GM19397 (cell line): Measurements from ENCODE around the gene CRKL.
"Not testable (repeated sequence)": the region's sequence is repeated elsewhere in the genome, so short reads cannot be mapped to it uniquely, and the experiment has no call there.

Experiments used
- ATAC-seq: cut with Tn5 transposase; IDR thresholded peaks from one replicate; pipeline ENCODE4 v1.9.1; 2021; ENCODE audit warnings: mild to moderate bottlenecking, moderate library complexity; ENCODE audit not compliant: unreplicated experiment

CRKL gene

GRCh38 chr22:20965888-20966855, 49.0 kb downstream of the CRKL start:
- ATAC-seq, result no peak

DNA sequence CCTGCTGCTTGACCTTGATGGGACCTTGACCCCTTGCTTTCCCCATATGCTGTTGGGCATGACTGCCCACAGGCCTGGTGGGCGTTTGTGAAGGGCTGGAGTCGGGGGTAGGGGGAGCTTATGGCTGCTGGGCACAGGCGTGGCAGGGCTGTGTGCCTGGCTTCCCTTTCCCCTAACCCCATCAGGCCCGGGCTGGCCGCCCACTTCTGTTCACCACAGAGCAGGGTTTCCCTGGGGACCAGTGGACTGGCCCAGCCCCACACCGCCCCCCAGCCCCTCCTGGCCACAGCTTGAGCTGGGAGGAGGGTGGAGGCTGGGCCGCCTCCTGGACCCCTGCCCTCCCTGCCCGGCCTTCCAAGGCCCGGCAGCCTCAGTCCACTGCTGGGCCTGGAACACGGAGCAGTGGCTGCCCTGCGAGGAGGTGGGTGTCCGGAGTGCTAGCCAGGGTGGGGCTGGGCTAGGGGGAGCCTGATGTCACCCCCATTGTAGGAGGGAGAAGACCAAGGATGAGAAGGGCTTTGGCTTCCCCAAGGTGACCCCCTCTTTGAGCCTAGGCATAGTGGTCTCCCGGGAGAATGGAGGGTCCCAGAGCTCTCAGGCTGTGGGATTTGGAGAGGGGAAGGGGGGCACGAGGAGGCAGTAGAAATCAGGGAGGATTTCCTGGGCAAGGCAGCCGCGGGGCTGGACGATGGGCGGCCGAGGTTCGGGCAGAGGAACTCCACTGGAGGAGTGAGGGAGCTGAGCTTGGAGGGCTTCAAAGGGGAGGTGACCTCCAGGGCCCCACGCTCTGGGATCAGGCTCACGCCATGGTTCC, 49.9 kb downstream of the CRKL start, which contains the start of gene AIFM3:
Gene AIFM3 (plus strand): TSS at position 373 of the 814 bp plus-strand sequence. CDS start 690 bp downstream, outside the sequence.
- ATAC-seq, result no peak

DNA sequence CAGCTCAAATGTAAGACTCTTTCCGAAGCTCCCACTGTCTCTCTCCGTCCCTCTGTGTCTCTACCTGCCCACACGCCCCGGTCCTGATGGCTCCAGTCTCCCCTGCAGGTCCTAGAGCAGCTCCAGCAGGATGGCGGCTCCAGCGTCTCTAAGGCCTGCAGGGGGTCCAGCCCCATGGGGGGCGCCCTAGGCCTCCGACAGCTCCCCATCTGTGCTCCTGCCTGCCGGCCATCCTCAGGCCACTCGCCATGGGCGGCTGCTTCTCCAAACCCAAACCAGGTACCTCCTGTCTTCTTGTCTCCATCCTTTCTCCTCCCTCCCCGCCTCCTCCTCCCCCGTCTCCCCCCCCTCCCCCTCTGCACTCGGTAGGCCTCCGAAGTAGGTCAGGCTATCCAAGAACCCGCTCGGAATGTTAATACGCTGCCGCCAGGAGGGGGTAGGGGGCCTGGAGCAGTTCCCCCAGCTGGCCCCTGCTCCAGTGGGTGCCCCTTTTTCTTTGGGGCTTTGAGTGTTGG, 50.5 kb downstream of the CRKL start:
- ATAC-seq, result no peak

- ATAC-seq, result no peak
Measured at GRCh38 chr22:20968281-20968977, 51.2 kb downstream of the CRKL start.

DNA sequence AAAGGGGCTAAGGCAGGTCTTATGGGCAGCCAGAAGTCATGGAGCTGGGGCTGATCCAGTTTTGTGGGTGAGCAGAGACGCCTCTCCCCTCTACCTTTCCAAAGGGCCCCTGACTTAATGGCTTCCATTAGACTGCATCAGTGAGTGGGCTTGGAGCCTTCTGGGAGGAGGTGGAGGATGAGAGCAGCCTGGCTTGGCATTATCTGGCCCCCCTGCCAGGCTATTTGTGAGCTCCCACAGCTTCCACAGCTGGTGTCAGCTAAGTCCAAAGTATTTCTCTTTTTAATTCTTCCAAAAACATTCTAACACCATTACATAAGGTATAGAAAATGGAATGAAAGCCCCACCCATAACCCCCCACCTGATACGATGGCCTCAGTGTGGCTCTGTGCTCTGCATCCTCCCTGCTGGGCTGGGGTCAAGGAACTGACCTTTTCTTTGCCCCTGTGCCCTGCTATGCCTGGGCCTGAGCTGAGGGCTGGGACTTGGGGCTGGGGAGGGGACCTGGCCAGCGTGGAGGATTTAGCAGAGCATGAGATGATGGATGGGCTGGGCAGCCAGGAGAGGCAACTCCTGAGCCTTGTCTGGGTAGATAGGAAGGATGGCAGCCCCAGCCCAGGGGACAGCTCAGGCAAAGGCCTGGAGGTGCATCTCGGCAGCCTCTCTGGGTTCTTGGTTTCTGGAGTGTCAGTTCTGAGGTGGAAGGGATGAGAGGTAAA, 53.9 kb downstream of the CRKL start:
- no peak for ATAC-seq

DNA sequence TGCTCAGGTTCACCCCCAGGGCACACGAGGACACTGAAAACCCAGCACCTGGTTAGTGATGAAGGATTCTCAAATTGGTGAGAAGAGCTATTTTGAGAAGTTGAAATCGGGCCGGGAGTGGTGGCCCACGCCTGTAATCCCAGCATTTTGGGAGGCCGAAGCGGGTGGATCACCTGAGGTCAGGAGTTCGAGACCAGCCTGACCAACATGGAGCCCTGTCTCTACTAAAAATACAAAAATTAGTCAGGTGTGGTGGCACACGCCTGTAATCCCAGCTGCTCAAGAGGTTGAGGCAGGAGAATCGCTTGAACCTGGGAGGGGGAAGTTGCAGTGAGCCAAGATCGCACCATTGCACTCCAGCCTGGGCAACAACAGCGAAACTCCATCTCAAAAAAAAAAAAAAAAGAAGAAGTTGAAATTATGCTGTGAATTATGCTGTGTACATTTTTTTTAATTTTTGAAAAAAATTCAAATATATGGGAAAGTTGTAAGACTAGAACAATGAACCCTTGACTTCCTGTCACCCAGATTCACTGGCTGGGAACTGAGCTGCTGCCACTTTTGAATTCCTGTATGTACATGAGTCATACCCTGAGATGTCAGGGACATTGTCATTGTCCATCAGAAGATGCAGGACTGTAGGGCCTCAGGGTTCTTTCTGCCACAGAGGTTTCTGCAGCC, 54.9 kb downstream of the CRKL start:
- ATAC-seq, result not testable (repeated sequence)

DNA sequence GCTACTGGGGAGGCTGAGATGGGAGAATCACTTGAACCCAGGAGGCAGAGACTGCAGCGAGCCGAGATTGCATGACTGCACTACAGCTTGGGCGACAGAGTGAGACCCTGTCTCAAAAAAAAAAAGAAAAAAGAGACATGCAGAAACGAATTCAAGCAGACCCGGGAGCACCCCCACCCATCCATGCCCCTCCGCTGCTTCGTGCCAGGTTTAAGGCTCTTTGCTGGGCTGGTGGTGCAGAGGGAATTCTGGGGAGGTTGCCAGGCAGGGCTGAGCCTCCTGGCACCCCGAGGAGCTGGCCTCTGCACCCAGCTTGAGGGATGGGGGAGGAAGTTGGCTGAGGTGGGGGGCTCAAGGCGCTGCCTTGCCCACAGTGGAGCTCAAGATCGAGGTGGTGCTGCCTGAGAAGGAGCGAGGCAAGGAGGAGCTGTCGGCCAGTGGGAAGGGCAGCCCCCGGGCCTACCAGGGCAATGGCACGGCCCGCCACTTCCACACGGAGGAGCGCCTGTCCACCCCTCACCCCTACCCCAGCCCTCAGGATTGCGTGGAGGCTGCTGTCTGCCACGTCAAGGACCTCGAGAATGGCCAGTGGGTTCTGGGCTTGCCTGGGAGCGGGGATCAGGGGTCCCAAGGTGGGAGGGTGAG, 55.8 kb downstream of the CRKL start:
- ATAC-seq, result no peak

DNA sequence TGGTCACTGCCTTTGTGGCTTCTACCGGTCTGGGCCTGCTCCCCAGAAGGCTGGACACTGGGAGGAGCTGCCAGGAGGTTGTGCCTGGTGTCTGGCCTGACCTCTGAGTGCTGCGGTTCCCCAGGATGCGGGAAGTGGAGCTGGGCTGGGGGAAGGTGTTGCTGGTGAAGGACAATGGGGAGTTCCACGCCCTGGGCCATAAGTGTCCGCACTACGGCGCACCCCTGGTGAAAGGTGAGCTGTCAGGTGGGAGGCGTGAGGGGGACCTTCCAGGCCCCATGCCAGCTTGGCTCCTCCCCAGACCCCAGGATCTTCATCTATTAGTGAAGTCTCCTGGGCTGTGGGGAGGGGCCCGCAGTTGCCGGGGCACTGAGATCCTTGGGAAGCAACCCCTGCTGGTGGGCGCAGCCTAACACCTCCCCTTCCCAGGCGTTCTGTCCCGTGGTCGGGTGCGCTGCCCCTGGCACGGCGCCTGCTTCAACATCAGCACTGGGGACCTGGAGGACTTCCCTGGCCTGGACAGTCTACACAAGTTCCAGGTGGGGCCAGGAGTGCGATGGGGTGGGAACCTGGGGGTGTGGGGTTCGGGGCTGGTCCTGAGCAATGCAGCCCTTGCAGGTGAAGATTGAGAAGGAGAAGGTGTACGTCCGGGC, 56.6 kb downstream of the CRKL start:
- ATAC-seq, result no peak

DNA sequence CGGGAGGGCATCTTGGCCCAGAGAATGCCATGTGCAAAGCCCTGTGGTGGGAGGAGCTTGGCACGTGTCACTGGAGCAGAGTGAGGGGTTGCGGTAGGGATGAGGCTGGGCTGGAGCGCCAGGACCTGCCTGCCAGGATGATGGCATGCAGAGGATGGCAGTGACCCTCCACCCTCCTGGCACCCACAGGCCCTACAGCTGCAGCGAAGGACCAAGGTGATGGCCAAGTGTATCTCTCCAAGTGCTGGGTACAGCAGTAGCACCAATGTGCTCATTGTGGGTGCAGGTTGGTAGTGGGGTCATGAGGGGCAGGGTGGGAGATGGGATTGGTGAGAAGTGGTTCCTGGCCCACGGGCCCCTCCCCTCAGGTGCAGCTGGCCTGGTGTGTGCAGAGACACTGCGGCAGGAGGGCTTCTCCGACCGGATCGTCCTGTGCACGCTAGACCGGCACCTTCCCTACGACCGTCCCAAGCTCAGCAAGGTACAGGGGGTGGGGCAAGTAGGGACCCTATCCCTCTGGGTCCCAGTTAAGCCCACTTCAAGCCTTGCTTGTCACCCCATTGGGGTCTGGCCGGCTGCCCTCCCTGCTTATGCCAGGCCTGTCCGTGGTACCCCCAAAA, 57.2 kb downstream of the CRKL start:
- no peak for ATAC-seq

GRCh38 chr22:20975541-20976290, 58.5 kb downstream of the CRKL start:
- no peak for ATAC-seq

- no peak for ATAC-seq
Measured at GRCh38 chr22:20976291-20976877, 59.2 kb downstream of the CRKL start.

GRCh38 chr22:20977019-20977418, 59.8 kb downstream of the CRKL start:
- no peak for ATAC-seq

- ATAC-seq, result no peak
Measured at GRCh38 chr22:20977516-20978170, 60.4 kb downstream of the CRKL start.

- ATAC-seq, result no peak
Measured at GRCh38 chr22:20978419-20978818, 61.2 kb downstream of the CRKL start.

GRCh38 chr22:20979243-20979809, 62.1 kb downstream of the CRKL start:
- no peak for ATAC-seq

DNA sequence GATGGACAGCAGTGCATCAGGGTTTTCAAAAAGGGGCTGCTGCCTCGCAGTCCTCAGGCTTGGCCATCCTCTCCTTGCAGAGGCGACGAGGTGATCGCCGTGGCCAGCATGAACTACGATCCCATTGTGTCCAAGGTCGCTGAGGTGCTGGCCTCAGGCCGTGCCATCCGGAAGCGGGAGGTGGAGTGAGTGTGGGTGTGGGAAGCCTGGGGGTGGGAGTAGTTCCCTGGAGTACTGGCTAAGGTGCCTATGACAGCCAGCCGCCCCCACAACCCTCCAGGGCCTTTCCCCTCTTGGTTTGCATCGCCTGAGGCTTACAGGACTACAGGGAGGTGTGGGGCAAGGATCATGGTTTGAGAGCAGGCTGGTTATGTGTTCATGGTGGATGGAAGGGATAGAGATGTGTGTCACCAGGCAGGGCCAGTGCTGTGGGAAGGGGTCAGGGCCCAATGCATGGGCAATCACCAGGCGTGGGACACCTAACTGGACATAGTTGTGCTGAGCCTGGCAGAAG, 62.8 kb downstream of the CRKL start:
- no peak for ATAC-seq
